PC-3 (cell line): Measurements from ENCODE around the gene GPBP1. TPM values are rescaled to one million over a fixed set of nuclear protein-coding genes. Genes with fewer than 3 reads are reported as not detected.
A peak's percentile ranks its signal among the peaks of the same experiment; 100 is the strongest.
"Not testable (repeated sequence)": the region's sequence is repeated elsewhere in the genome, so short reads cannot be mapped to it uniquely, and the experiment has no call there.

ENCODE experiments used
- ATAC-seq: fragments of 200-7000 bp; cut with Tn5 transposase; 2 replicates; pipeline ENCODE4 v1.9.1; 2020; ENCODE audit warnings: mild to moderate bottlenecking, moderate library complexity
- BruUV-seq: library from RNA; stranded (reverse); fragments of 400-500 nt; replicated peaks from 2 replicates; lab custom pipeline; 2021; lab: Mats Ljungman, UMichigan
- CTCF ChIA-PET: fragments of 300-600 bp; sonication (Branson Sonifier 250); formaldehyde crosslinking; loops from one replicate; lab custom pipeline; 2022; ENCODE audit warnings: antibody characterized with exemption; lab: Charles Lee
- POLR2A ChIA-PET: fragments of 300-600 bp; sonication (Branson Sonifier 250); formaldehyde crosslinking; loops from one replicate; lab custom pipeline; 2022; ENCODE audit warnings: antibody characterized with exemption; ENCODE audit not compliant: unreplicated experiment; lab: Charles Lee
- DNase-seq: peaks from one replicate; pipeline ENCODE4 v3.0.0-alpha.2; 2015
- H2AFZ ChIP-seq: fragments of 300-600 bp; sonication (generic); 2 replicates; pipeline ENCODE4 v1.6.0; 2016; ENCODE audit warnings: antibody characterized with exemption, low read length
- H3F3A ChIP-seq: fragments of 300-600 bp; sonication (generic); one replicate; pipeline ENCODE4 v1.6.0; 2017; ENCODE audit warnings: antibody characterized with exemption, low read length, control low read depth, mild to moderate bottlenecking; ENCODE audit not compliant: unreplicated experiment
- H3K27ac ChIP-seq: fragments of 300-600 bp; sonication (generic); 2 replicates; pipeline ENCODE4 v1.5.1; 2016; ENCODE audit warnings: mild to moderate bottlenecking, low read length
- H3K27me3 ChIP-seq: fragments of 300-600 bp; sonication (generic); 2 replicates; pipeline ENCODE4 v1.6.1; 2016; ENCODE audit warnings: low read length, mixed read lengths
- H3K36me3 ChIP-seq: fragments of 300-600 bp; sonication (generic); 2 replicates; pipeline ENCODE4 v1.6.1; 2016; ENCODE audit warnings: low read depth, mixed run types, low read length, mixed read lengths
- H3K4me1 ChIP-seq: fragments of 300-600 bp; sonication (generic); 2 replicates; pipeline ENCODE4 v1.5.1; 2016; ENCODE audit warnings: low read length; ENCODE audit not compliant: insufficient read depth
- H3K4me2 ChIP-seq: fragments of 300-600 bp; sonication (generic); 2 replicates; pipeline ENCODE4 v1.6.0; 2016; ENCODE audit warnings: low read length
- H3K4me3 ChIP-seq: fragments of 300-600 bp; sonication (generic); 2 replicates; pipeline ENCODE4 v1.5.1; 2016; ENCODE audit warnings: mild to moderate bottlenecking, low read length, mixed read lengths
- H3K79me2 ChIP-seq: fragments of 300-600 bp; sonication (generic); 2 replicates; pipeline ENCODE4 v1.6.1; 2017; ENCODE audit warnings: low read length, mixed read lengths
- H3K9ac ChIP-seq: fragments of 300-600 bp; sonication (generic); 2 replicates; pipeline ENCODE4 v1.6.0; 2016; ENCODE audit warnings: mild to moderate bottlenecking, low read length
- H3K9me2 ChIP-seq: fragments of 300-600 bp; sonication (generic); replicated peaks from 2 replicates; pipeline ENCODE4 v1.6.1; 2016; ENCODE audit warnings: mixed run types, low read length, mixed read lengths
- H3K9me3 ChIP-seq: fragments of 300-600 bp; sonication (generic); 2 replicates; pipeline ENCODE4 v1.6.1; 2016; ENCODE audit warnings: low read length, mixed read lengths
- H4K20me1 ChIP-seq: fragments of 300-600 bp; sonication (generic); 2 replicates; pipeline ENCODE4 v1.6.1; 2016; ENCODE audit warnings: low read length, mixed read lengths
- CTCF ChIP-seq: fragments of 300-600 bp; sonication (generic); conservative IDR thresholded peaks from 2 replicates; pipeline ENCODE4 v1.5.1; 2017; ENCODE audit warnings: antibody characterized with exemption, low read depth, mild to moderate bottlenecking, low read length
- EZH2 ChIP-seq: fragments of 300-600 bp; sonication (generic); IDR thresholded peaks from one replicate; pipeline ENCODE4 v1.6.1; 2017; ENCODE audit warnings: antibody characterized with exemption, mild to moderate bottlenecking, low read length; ENCODE audit not compliant: unreplicated experiment
- EZH2phosphoT487 ChIP-seq: fragments of 300-600 bp; sonication (generic); IDR thresholded peaks from 2 replicates; pipeline ENCODE4 v1.6.1; 2018; ENCODE audit warnings: mild to moderate bottlenecking, antibody characterized with exemption, low read length, borderline replicate concordance
- intact Hi-C: fragments of 100-400 bp; cut with micrococcal nuclease; formaldehyde crosslinking; loops from 2 replicates; pipeline ENCODE4 v1.9.0; 2023
- total RNA-seq: library from RNA; depleted of rRNA; stranded (reverse); fragments of >200 nt; gene quantifications from 2 replicates; pipeline ENCODE4 v1.2.3, GENCODE V29; 2014

The GPBP1 gene
- total RNA-seq, 1 experiment from 2014 or later: 31.8 TPM

GRCh38 chr5:57276353-57276752 is 102.5 kb downstream of the GPBP1 start:
- Histone ChIP-seq H3K27me3 (no peaks in the 10 kb centered on the region), H3K9me3 (no peaks in the 10 kb centered on the region), H3K36me3 (no peaks in the 10 kb centered on the region), H3K27ac (no peak overlapping the region), H3K4me2 (no peak overlapping the region), H3K9me2 (no peaks in the 10 kb centered on the region), H2AFZ (no peak overlapping the region), H3K9ac (no peak overlapping the region), H3K4me1 (no peaks in the 10 kb centered on the region), H3F3A (no peaks in the 10 kb centered on the region), H3K4me3 (no peak overlapping the region), H3K79me2 (no peaks in the 10 kb centered on the region), H4K20me1 (no peaks in the 10 kb centered on the region)
- no TSS peak for BruUV-seq
- ATAC-seq (no peak), DNase-seq (no peak)
- intact Hi-C loops: loop anchor here (2.0 kb wide), 1 partner anchor 1006 kb away; no protein-coding TSS in a partner anchor
- CTCF ChIA-PET: no interaction called here
- TF ChIP-seq EZH2phosphoT487 (no peak), EZH2 (no peak)
- POLR2A ChIA-PET: no interaction called here

- H3F3A ChIP-seq: no peaks in the 10 kb centered on the region
- H3K79me2 ChIP-seq: no peaks in the 10 kb centered on the region
- BruUV-seq: no TSS peak
- TF ChIP-seq CTCF (peak; percentile 55), EZH2phosphoT487 (no peak), EZH2 (no peak)
- no peaks in the 10 kb centered on the region for H4K20me1 ChIP-seq
- H3K4me3 ChIP-seq: no peak overlapping the region
- no peak overlapping the region for H3K4me2 ChIP-seq
- intact Hi-C loops: loop anchor here (1.0 to 2.0 kb wide), 2 partner anchors 377 to 1006 kb away; no protein-coding TSS in a partner anchor
- H3K4me1 ChIP-seq: no peaks in the 10 kb centered on the region
- H2AFZ ChIP-seq: no peak overlapping the region
- H3K9ac ChIP-seq: no peak overlapping the region
- no peaks in the 10 kb centered on the region for H3K9me3 ChIP-seq
- DNase-seq (peak; percentile 50), ATAC-seq (no peak)
- H3K27me3 ChIP-seq: no peaks in the 10 kb centered on the region
- ChIA-PET POLR2A (no interaction called here), CTCF (no interaction called here)
- H3K27ac ChIP-seq: no peak overlapping the region
- no peaks in the 10 kb centered on the region for H3K9me2 ChIP-seq
- H3K36me3 ChIP-seq: no peaks in the 10 kb centered on the region
Observed at GRCh38 chr5:57277085-57277484, 103.2 kb downstream of the GPBP1 start.

GRCh38 chr5:57280853-57281252 is 107.0 kb downstream of the GPBP1 start:
- Histone ChIP-seq H3F3A (no peaks in the 10 kb centered on the region), H2AFZ (no peak overlapping the region), H3K4me3 (no peak overlapping the region), H4K20me1 (no peaks in the 10 kb centered on the region), H3K9me2 (no peaks in the 10 kb centered on the region), H3K36me3 (no peaks in the 10 kb centered on the region), H3K4me2 (no peak overlapping the region), H3K27me3 (no peaks in the 10 kb centered on the region), H3K27ac (no peak overlapping the region), H3K9me3 (no peaks in the 10 kb centered on the region), H3K79me2 (no peaks in the 10 kb centered on the region), H3K9ac (no peak overlapping the region), H3K4me1 (no peaks in the 10 kb centered on the region)
- ChIA-PET POLR2A (no interaction called here), CTCF (no interaction called here)
- DNase-seq (no peak), ATAC-seq (no peak)
- no peak for TF ChIP-seq CTCF
- TF ChIP-seq EZH2phosphoT487: no peak
- TF ChIP-seq EZH2: no peak
- BruUV-seq: no TSS peak
- intact Hi-C loops: no loop called here

GRCh38 chr5:57285084-57285483 is 111.2 kb downstream of the GPBP1 start:
- H3K9me2 ChIP-seq, ATAC-seq, H3K4me3 ChIP-seq, BruUV-seq, intact Hi-C loops, H2AFZ ChIP-seq, CTCF ChIA-PET, H3K4me2 ChIP-seq, H3K27me3 ChIP-seq, POLR2A ChIA-PET, H3K9ac ChIP-seq, H4K20me1 ChIP-seq, H3F3A ChIP-seq, DNase-seq, H3K4me1 ChIP-seq, H3K79me2 ChIP-seq, H3K9me3 ChIP-seq, H3K36me3 ChIP-seq, H3K27ac ChIP-seq: not testable (repeated sequence)
